Brain microvascular endothelial cell (primary cell): Measurements from ENCODE around the gene MAN1C1.

ENCODE experiments used
- DNase-seq: peaks from one replicate; pipeline ENCODE4 v3.0.0-alpha.2; 2020
- H3K27ac ChIP-seq: fragments of 250-450 bp; sonication (Bioruptor Pico); 2 replicates; pipeline ENCODE4 v1.5.1; 2020; ENCODE audit warnings: mild to moderate bottlenecking, moderate library complexity
- H3K27me3 ChIP-seq: fragments of 250-450 bp; sonication (Bioruptor Pico); replicated peaks from 2 replicates; pipeline ENCODE4 v1.5.1; 2020; ENCODE audit warnings: mild to moderate bottlenecking
- H3K36me3 ChIP-seq: fragments of 250-450 bp; sonication (Bioruptor Pico); replicated peaks from 2 replicates; pipeline ENCODE4 v1.5.1; 2020; ENCODE audit warnings: mild to moderate bottlenecking
- H3K4me3 ChIP-seq: 2 replicates; pipeline ENCODE4 v1.5.1; 2011; ENCODE audit warnings: low read depth, mild to moderate bottlenecking, control low read depth, low read length, moderate library complexity
- CTCF ChIP-seq: IDR thresholded peaks from 2 replicates; pipeline ENCODE4 v1.5.1; 2011; ENCODE audit warnings: low read depth, mild to moderate bottlenecking, moderate library complexity, low read length, control low read depth, inconsistent platforms; ENCODE audit errors: missing control alignments
- in situ Hi-C: cut with HindIII; loops from 2 replicates; pipeline ENCODE4 v1.10.0; 2017; ENCODE audit warnings: low sequenced_read_pairs, low pct_ligation_motif_present

MAN1C1 gene

GRCh38 chr1:25806418-25806817 lies 189.8 kb downstream of the MAN1C1 start:
- Histone ChIP-seq H3K36me3 (peaks cover 17% of the 10 kb centered on the region), H3K27me3 (no peaks in the 10 kb centered on the region), H3K4me3 (no peak overlapping the region), H3K27ac (no peak overlapping the region)
- TF ChIP-seq CTCF, result no peak
- DNase-seq, result no peak
- in situ Hi-C loops, result no loop called here

GRCh38 chr1:25807480-25808390 lies 191.1 kb downstream of the MAN1C1 start:
- Histone ChIP-seq H3K4me3 (no peak overlapping the region), H3K36me3 (peaks cover 19% of the 10 kb centered on the region), H3K27me3 (no peaks in the 10 kb centered on the region), H3K27ac (no peak overlapping the region)
- no peak for TF ChIP-seq CTCF
- no peak for DNase-seq
- in situ Hi-C loops, result no loop called here

GRCh38 chr1:25808481-25809244 lies 192.1 kb downstream of the MAN1C1 start:
- H3K27ac ChIP-seq, result no peak overlapping the region

GRCh38 chr1:25809283-25809926 lies 192.8 kb downstream of the MAN1C1 start:
- no peak for DNase-seq
- peaks cover 19% of the 10 kb centered on the region for H3K36me3 ChIP-seq
- in situ Hi-C loops, result no loop called here
- no peak overlapping the region for H3K27ac ChIP-seq
- no peak overlapping the region for H3K4me3 ChIP-seq
- TF ChIP-seq CTCF, result no peak
- H3K27me3 ChIP-seq, result no peaks in the 10 kb centered on the region

More at GRCh38 chr1:25808481-25809244, 192.1 kb downstream of the MAN1C1 start:
- Histone ChIP-seq H3K27me3 (no peaks in the 10 kb centered on the region), H3K4me3 (no peak overlapping the region), H3K36me3 (peaks cover 19% of the 10 kb centered on the region)
- in situ Hi-C loops, result no loop called here
- no peak for DNase-seq
- TF ChIP-seq CTCF, result no peak

GRCh38 chr1:25809929-25810328 lies 193.3 kb downstream of the MAN1C1 start:
- Histone ChIP-seq H3K27me3 (no peaks in the 10 kb centered on the region), H3K4me3 (no peak overlapping the region), H3K36me3 (peaks cover 19% of the 10 kb centered on the region), H3K27ac (no peak overlapping the region)
- no peak for TF ChIP-seq CTCF
- no peak for DNase-seq
- in situ Hi-C loops, result no loop called here
